Astrocyte (in vitro differentiated cells and primary cell): ENCODE data around the gene WDR19.

Source experiments
- CTCF ChIP-seq: IDR thresholded peaks from 2 replicates; pipeline ENCODE4 v1.5.1; 2011; ENCODE audit warnings: low read depth, mild to moderate bottlenecking, inconsistent platforms, low read length, moderate library complexity; ENCODE audit not compliant: insufficient read depth
- EZH2 ChIP-seq: IDR thresholded peaks from 2 replicates; pipeline ENCODE4 v1.6.1; 2012; ENCODE audit warnings: mild to moderate bottlenecking, low read length, inconsistent platforms; ENCODE audit not compliant: insufficient read depth

- TF ChIP-seq CTCF (no peak), EZH2 (no peak)
Measured at GRCh38 chr4:39255266-39255665, 72.9 kb downstream of the WDR19 start.
